GM12878 (cell line): Measurements from ENCODE around the gene IRX6. TPM values are rescaled to one million over a fixed set of nuclear protein-coding genes. Genes with fewer than 3 reads are reported as not detected.

Experiments
- ATAC-seq: fragments of 200-7000 bp; cut with Tn5 transposase; 3 replicates; pipeline ENCODE4 v1.9.1; 2020; ENCODE audit warnings: mild to moderate bottlenecking, moderate library complexity
- BruUV-seq: library from RNA; stranded (reverse); fragments of 400-500 nt; replicated peaks from 2 replicates; lab custom pipeline; 2021; lab: Mats Ljungman, UMichigan
- CTCF ChIA-PET: fragments of 300-600 bp; sonication (Branson Sonifier 250); formaldehyde crosslinking; extraction: SDS; loops from one replicate; lab custom pipeline; 2021; ENCODE audit warnings: inconsistent platforms; lab: Yijun Ruan, JAX
- POLR2A ChIA-PET: fragments of 350-600 bp; formaldehyde crosslinking; extraction: SDS; loops from one replicate; lab custom pipeline; 2021; ENCODE audit warnings: inconsistent platforms; lab: Charles Lee
- RAD21 ChIA-PET: fragments of 300-600 bp; sonication (Branson Sonifier 250); formaldehyde crosslinking; loops from one replicate; lab custom pipeline; 2023; ENCODE audit warnings: antibody characterized with exemption; ENCODE audit not compliant: unreplicated experiment; lab: Charles Lee
- SMC1A ChIA-PET: fragments of 300-600 bp; sonication (Branson Sonifier 250); formaldehyde crosslinking; loops from one replicate; lab custom pipeline; 2023; ENCODE audit not compliant: unreplicated experiment, uncharacterized antibody; lab: Charles Lee
- DNase-seq: peaks from one replicate; pipeline ENCODE4 v3.0.0-alpha.2; 2011; ENCODE audit warnings: low read depth, low spot score
- FAIRE-seq: peaks from 3 replicates; lab custom pipeline; 2011; peaks lifted over from hg19 to GRCh38; lab: Jason Lieb, UNC
- H2AFZ ChIP-seq: 2 replicates; pipeline ENCODE4 v1.6.0; 2011; ENCODE audit warnings: low read depth, low read length, control low read depth; ENCODE audit not compliant: control insufficient read depth
- H3K27ac ChIP-seq: 2 replicates; pipeline ENCODE4 v1.5.1; 2011; ENCODE audit warnings: control low read depth; ENCODE audit not compliant: control insufficient read depth, insufficient read depth
- H3K27me3 ChIP-seq, 2 experiments: replicated peaks in 1 of 2; 2 replicates each; pipeline versions ENCODE4 v1.6.0 to v1.6.1; 2011; ENCODE audit warnings: low read length in 1 of 2; ENCODE audit not compliant: control insufficient read depth in 2 of 2, insufficient read depth in 2 of 2
- H3K36me3 ChIP-seq, 2 experiments: 2 replicates each; pipeline ENCODE4 v1.5.1; 2011; ENCODE audit warnings: low read length in 1 of 2; ENCODE audit not compliant: control insufficient read depth in 2 of 2, insufficient read depth in 2 of 2
- H3K4me1 ChIP-seq: 2 replicates; pipeline ENCODE4 v1.6.1; 2011; ENCODE audit warnings: mild to moderate bottlenecking, low read length, moderate library complexity, mixed read lengths; ENCODE audit not compliant: control insufficient read depth, insufficient read depth
- H3K4me2 ChIP-seq: 2 replicates; pipeline ENCODE4 v1.6.0; 2011; ENCODE audit warnings: control low read depth; ENCODE audit not compliant: control insufficient read depth, insufficient read depth
- H3K4me3 ChIP-seq: fragments of 200-600 bp; sonication (generic); 2 replicates; pipeline ENCODE4 v1.5.1; 2016
- H3K79me2 ChIP-seq: 2 replicates; pipeline ENCODE4 v1.6.0; 2011; ENCODE audit warnings: low read length; ENCODE audit not compliant: control insufficient read depth, insufficient read depth
- H3K9ac ChIP-seq: 2 replicates; pipeline ENCODE4 v1.8.0; 2011; ENCODE audit warnings: low read length, control low read depth, mixed read lengths; ENCODE audit not compliant: control insufficient read depth, insufficient read depth
- H3K9me3 ChIP-seq: replicated peaks from 3 replicates; pipeline ENCODE4 v1.5.1; 2011; ENCODE audit warnings: mild to moderate bottlenecking, low read length; ENCODE audit not compliant: control insufficient read depth, insufficient read depth
- H4K20me1 ChIP-seq: 2 replicates; pipeline ENCODE4 v1.6.0; 2011; ENCODE audit not compliant: control insufficient read depth, insufficient read depth
- KAT2A ChIP-seq: conservative IDR thresholded peaks from 2 replicates; pipeline ENCODE4 v1.6.1; 2011; ENCODE audit warnings: low read depth, low read length; ENCODE audit not compliant: control insufficient read depth
- MYB ChIP-seq: fragments of 150-350 bp; IDR thresholded peaks from 2 replicates; pipeline ENCODE4 v1.6.1; 2014; ENCODE audit warnings: mild to moderate bottlenecking, low read depth, low read length, borderline replicate concordance
- PRDM15 ChIP-seq: fragments of 450-650 bp; formaldehyde crosslinking; IDR thresholded peaks from 2 replicates; pipeline ENCODE4 v1.4.0; 2020; ENCODE audit warnings: mild to moderate bottlenecking, moderate library complexity
- RB1 ChIP-seq: fragments of 450-650 bp; formaldehyde crosslinking; IDR thresholded peaks from 2 replicates; pipeline ENCODE4 v1.6.1; 2017; ENCODE audit warnings: mild to moderate bottlenecking, borderline replicate concordance
- SUPT20H ChIP-seq: IDR thresholded peaks from 2 replicates; pipeline ENCODE4 v1.6.1; 2011; ENCODE audit warnings: low read depth, mild to moderate bottlenecking, low read length, moderate library complexity, borderline replicate concordance; ENCODE audit not compliant: control insufficient read depth
- TCF7 ChIP-seq: IDR thresholded peaks from 2 replicates; pipeline ENCODE4 v1.6.1; 2014; ENCODE audit warnings: antibody characterized with exemption, borderline replicate concordance
- USF1 ChIP-seq: IDR thresholded peaks from 2 replicates; pipeline ENCODE4 v1.6.1; 2011; ENCODE audit warnings: borderline replicate concordance, low read depth, mild to moderate bottlenecking, moderate library complexity, mixed read lengths, low read length; ENCODE audit not compliant: insufficient read depth; ENCODE audit errors: extremely low read length
- WGBS: methylation state at CpG from one replicate; pipeline ENCODE4 v1.1.6; 2016; ENCODE audit warnings: low lambda C conversion rate; ENCODE audit not compliant: insufficient replicate concordance, insufficient coverage; ENCODE audit errors: missing lambda C conversion rate; 5-methylcytosine and 5-hydroxymethylcytosine counted together
- in situ Hi-C: fragments of 300-500 bp; cut with MboI; formaldehyde crosslinking; loops from 9 replicates; pipeline ENCODE4 v1.14.3; 2018; ENCODE audit warnings: mixed read lengths
- intact Hi-C: fragments of 100-400 bp; cut with micrococcal nuclease; formaldehyde crosslinking; loops from one replicate; pipeline ENCODE4 v1.14.2; 2022; ENCODE audit not compliant: unreplicated experiment
- polyA plus RNA-seq, 11 experiments: library from polyadenylated mRNA; depleted of rRNA in 4 of 11; unstranded in 6 of 11; stranded (reverse) in 5 of 11; fragments of >200 nt; fragmentation: Nextera tagmentation in 4 of 11; fragmentation: Illumina TruSeq in 1 of 11; extraction: Ambion mirVana in 4 of 11; extraction: Trizol in 1 of 11; gene quantifications; 1 replicate in 1 of 11; 2 replicates in 10 of 11; pipeline versions ENCODE4 v1.2.1 to v1.2.3, GENCODE V29; 2011 to 2016; ENCODE audit warnings: inconsistent platforms in 2 of 11, missing spikeins in 2 of 11, low read depth in 1 of 11
- total RNA-seq, 4 experiments: library from RNA; depleted of rRNA in 3 of 4; stranded (reverse); fragments of >200 nt in 3 of 4; fragmentation: Illumina TruSeq in 1 of 4; extraction: Trizol in 1 of 4; gene quantifications; 2 replicates each; pipeline versions ENCODE4 v1.2.1 to v1.2.3, GENCODE V29; 2013 to 2021

IRX6 gene
- total and polyA plus RNA-seq, 10 of the 15 experiments (the other 5 are each of a cell fraction or from before 2014, with no cell fraction given): not detected

GRCh38 chr16:55369151-55369550 is 45.1 kb downstream of the IRX6 start:
- no peak overlapping the region for H2AFZ ChIP-seq
- peaks cover 4 to 10% of the 10 kb centered on the region in 2 experiments for H3K27me3 ChIP-seq
- ChIA-PET CTCF (no interaction called here), RAD21 (no interaction called here), SMC1A (interaction anchor here (0.9 kb wide), 1 partner anchor 11 kb away, joined by 3 read pairs; no protein-coding TSS in a partner anchor), POLR2A (interaction anchor here (0.6 kb wide), 1 partner anchor 83 kb away, joined by 3 read pairs; no protein-coding TSS in a partner anchor)
- H3K27ac ChIP-seq: no peak overlapping the region
- ATAC-seq: no peak
- H3K79me2 ChIP-seq: no peaks in the 10 kb centered on the region
- WGBS: 13% methylated on average over 5 of the region's 5 CpGs
- no peaks in the 10 kb centered on the region for H3K4me1 ChIP-seq
- H3K4me3 ChIP-seq: no peak overlapping the region
- intact Hi-C loops: no loop called here
- DNase-seq: no peak
- H3K9ac ChIP-seq: no peak overlapping the region
- no TSS peak for BruUV-seq
- no peak for FAIRE-seq
- no peaks in the 10 kb centered on the region for H4K20me1 ChIP-seq
- no peaks in the 10 kb centered on the region for H3K36me3 ChIP-seq
- H3K4me2 ChIP-seq: no peak overlapping the region
- in situ Hi-C loops: no loop called here
- TF ChIP-seq RB1 (no peak), SUPT20H (no peak), PRDM15 (CRISPR knock-in tag) (no peak), KAT2A (no peak), USF1 (no peak), TCF7 (no peak), MYB (no peak)
- TF ChIP-seq, all 136 proteins: peak for 0
- no peaks in the 10 kb centered on the region for H3K9me3 ChIP-seq
